ENCODE results near the gene PALM3. TPM values are rescaled to one million over a fixed set of nuclear protein-coding genes. Genes with fewer than 3 reads are reported as not detected.

Gene PALM3
- total and polyA plus RNA-seq, 4 donors, result 1.7 to 27.3 (median 15.4) TPM

GRCh38 chr19:14101003-14101545 lies 39.2 kb upstream of the PALM3 start:
- 97% methylated on average over 5 of the region's 6 CpGs for WGBS (ENCODE audit: insufficient coverage)
- no peak for DNase-seq (ENCODE audit: low read depth in 4 of 6, low spot score in 6 of 6)
- H3K9me3 ChIP-seq (ENCODE audit: control insufficient read depth, insufficient read depth, low read length), result no peaks in the 10 kb centered on the region
- H3K4me3 ChIP-seq (ENCODE audit: low read depth, low read length), result no peak overlapping the region
- H3K27ac ChIP-seq (ENCODE audit: low read depth, low read length), result no peak overlapping the region
- H3K36me3 ChIP-seq (ENCODE audit: control insufficient read depth, insufficient read depth, low read length), result peaks cover 87% of the 10 kb centered on the region
- H3K4me1 ChIP-seq (ENCODE audit: control insufficient read depth, insufficient read depth, low read length), result no peaks in the 10 kb centered on the region
- H3K27me3 ChIP-seq (ENCODE audit: control insufficient read depth, insufficient read depth, low read length), result no peaks in the 10 kb centered on the region

- Histone ChIP-seq H3K27me3 (ENCODE audit: control insufficient read depth, insufficient read depth, low read length) (no peaks in the 10 kb centered on the region), H3K36me3 (ENCODE audit: control insufficient read depth, insufficient read depth, low read length) (peaks cover 66% of the 10 kb centered on the region), H3K27ac (ENCODE audit: low read depth, low read length) (no peak overlapping the region), H3K4me1 (ENCODE audit: control insufficient read depth, insufficient read depth, low read length) (no peaks in the 10 kb centered on the region), H3K4me3 (ENCODE audit: low read depth, low read length) (no peak overlapping the region), H3K9me3 (ENCODE audit: control insufficient read depth, insufficient read depth, low read length) (no peaks in the 10 kb centered on the region)
- no peak for DNase-seq (ENCODE audit: low read depth in 4 of 6, low spot score in 6 of 6)
- 79% methylated on average over 21 of the region's 21 CpGs for WGBS (ENCODE audit: insufficient coverage)
Observed at GRCh38 chr19:14097532-14098151, 35.8 kb upstream of the PALM3 start.

- Histone ChIP-seq H3K4me1 (ENCODE audit: control insufficient read depth, insufficient read depth, low read length) (peaks cover 9% of the 10 kb centered on the region), H3K36me3 (ENCODE audit: control insufficient read depth, insufficient read depth, low read length) (peaks cover 54% of the 10 kb centered on the region), H3K27me3 (ENCODE audit: control insufficient read depth, insufficient read depth, low read length) (no peaks in the 10 kb centered on the region), H3K4me3 (ENCODE audit: low read depth, low read length) (no peak overlapping the region), H3K9me3 (ENCODE audit: control insufficient read depth, insufficient read depth, low read length) (no peaks in the 10 kb centered on the region), H3K27ac (ENCODE audit: low read depth, low read length) (no peak overlapping the region)
- 100% methylated on average over 4 of the region's 11 CpGs for WGBS (ENCODE audit: insufficient coverage)
- DNase-seq (ENCODE audit: low read depth in 4 of 6, low spot score in 6 of 6), result no peak
Observed at GRCh38 chr19:14096272-14096992, 34.6 kb upstream of the PALM3 start.

- no peak overlapping the region for H3K27ac ChIP-seq (ENCODE audit: low read depth, low read length)
- DNase-seq (ENCODE audit: low read depth in 4 of 6, low spot score in 6 of 6), result no peak
- H3K4me3 ChIP-seq (ENCODE audit: low read depth, low read length), result no peak overlapping the region
- WGBS (ENCODE audit: insufficient coverage), result 88% methylated on average over 4 of the region's 7 CpGs
- no peaks in the 10 kb centered on the region for H3K9me3 ChIP-seq (ENCODE audit: control insufficient read depth, insufficient read depth, low read length)
- H3K27me3 ChIP-seq (ENCODE audit: control insufficient read depth, insufficient read depth, low read length), result no peaks in the 10 kb centered on the region
- peaks cover 11% of the 10 kb centered on the region for H3K4me1 ChIP-seq (ENCODE audit: control insufficient read depth, insufficient read depth, low read length)
- peaks cover 39% of the 10 kb centered on the region for H3K36me3 ChIP-seq (ENCODE audit: control insufficient read depth, insufficient read depth, low read length)
Observed at GRCh38 chr19:14094854-14095253, 33.0 kb upstream of the PALM3 start.

- Histone ChIP-seq H3K4me3 (ENCODE audit: low read depth, low read length) (no peak overlapping the region), H3K27ac (ENCODE audit: low read depth, low read length) (no peak overlapping the region), H3K36me3 (ENCODE audit: control insufficient read depth, insufficient read depth, low read length) (peaks cover 36% of the 10 kb centered on the region), H3K4me1 (ENCODE audit: control insufficient read depth, insufficient read depth, low read length) (peaks cover 20% of the 10 kb centered on the region), H3K27me3 (ENCODE audit: control insufficient read depth, insufficient read depth, low read length) (no peaks in the 10 kb centered on the region), H3K9me3 (ENCODE audit: control insufficient read depth, insufficient read depth, low read length) (no peaks in the 10 kb centered on the region)
- 97% methylated on average over 8 of the region's 9 CpGs for WGBS (ENCODE audit: insufficient coverage)
- no peak for DNase-seq (ENCODE audit: low read depth in 4 of 6, low spot score in 6 of 6)
Observed at GRCh38 chr19:14093117-14093823, 31.4 kb upstream of the PALM3 start.

- Histone ChIP-seq H3K27me3 (ENCODE audit: control insufficient read depth, insufficient read depth, low read length) (no peaks in the 10 kb centered on the region), H3K4me3 (ENCODE audit: low read depth, low read length) (peak overlapping the region; percentile 79), H3K4me1 (ENCODE audit: control insufficient read depth, insufficient read depth, low read length) (peaks cover 20% of the 10 kb centered on the region), H3K9me3 (ENCODE audit: control insufficient read depth, insufficient read depth, low read length) (no peaks in the 10 kb centered on the region), H3K36me3 (ENCODE audit: control insufficient read depth, insufficient read depth, low read length) (peaks cover 36% of the 10 kb centered on the region), H3K27ac (ENCODE audit: low read depth, low read length) (peak overlapping the region; percentile 93)
- DNase-seq (ENCODE audit: low read depth in 4 of 6, low spot score in 6 of 6), result no peak
- WGBS (ENCODE audit: insufficient coverage), result 6% methylated on average over 9 of the region's 15 CpGs
Observed at GRCh38 chr19:14091813-14092462, 30.1 kb upstream of the PALM3 start.

GRCh38 chr19:14091081-14091812 lies 29.4 kb upstream of the PALM3 start:
- no peaks in the 10 kb centered on the region for H3K27me3 ChIP-seq (ENCODE audit: control insufficient read depth, insufficient read depth, low read length)
- peaks cover 31% of the 10 kb centered on the region for H3K36me3 ChIP-seq (ENCODE audit: control insufficient read depth, insufficient read depth, low read length)
- H3K4me1 ChIP-seq (ENCODE audit: control insufficient read depth, insufficient read depth, low read length), result peaks cover 20% of the 10 kb centered on the region
- no peaks in the 10 kb centered on the region for H3K9me3 ChIP-seq (ENCODE audit: control insufficient read depth, insufficient read depth, low read length)
- H3K27ac ChIP-seq (ENCODE audit: low read depth, low read length), result peak overlapping the region; percentile 93
- peak overlapping the region; percentile 79 for H3K4me3 ChIP-seq (ENCODE audit: low read depth, low read length)
- WGBS (ENCODE audit: insufficient coverage), result under 1% methylated on average over 60 of the region's 72 CpGs
- peak in 2 of 6 donors; percentile 71 to 78 for DNase-seq (ENCODE audit: low read depth in 4 of 6, low spot score in 6 of 6)

- Histone ChIP-seq H3K4me3 (ENCODE audit: low read depth, low read length) (peak within 1 kb of the TSS; percentile 79), H3K36me3 (ENCODE audit: control insufficient read depth, insufficient read depth, low read length) (peaks cover 28% of the 10 kb centered on the region), H3K27me3 (ENCODE audit: control insufficient read depth, insufficient read depth, low read length) (no peaks in the 10 kb centered on the region), H3K9me3 (ENCODE audit: control insufficient read depth, insufficient read depth, low read length) (no peaks in the 10 kb centered on the region), H3K27ac (ENCODE audit: low read depth, low read length) (peak within 1 kb of the TSS; percentile 93), H3K4me1 (ENCODE audit: control insufficient read depth, insufficient read depth, low read length) (peaks cover 20% of the 10 kb centered on the region)
- peak in 4 of 6 donors; percentile 74 to 97 (median 88) for DNase-seq (ENCODE audit: low read depth in 4 of 6, low spot score in 6 of 6)
- no CpG with 5 or more reads among the region's 65 CpGs for WGBS (ENCODE audit: insufficient coverage)
Observed at GRCh38 chr19:14090509-14091080, 28.7 kb upstream of the PALM3 start, which contains the start of gene SAMD1. Gene SAMD1 (minus strand): TSS chr19:14090751.

Data from spinal cord (tissue), 10 donors.